HL-60 (cell line): ENCODE data around the gene TEAD2.
A peak's percentile ranks its signal among the peaks of the same experiment; 100 is the strongest.

ENCODE experiments used
- DNase-seq, 2 experiments: peaks; one replicate each; pipeline ENCODE4 v3.0.0-alpha.2; 2010 to 2020; ENCODE audit warnings: low read depth in 1 of 2, low spot score in 1 of 2
- H3K27ac ChIP-seq: fragments of 250-450 bp; sonication (Bioruptor Pico); replicated peaks from 2 replicates; pipeline ENCODE4 v1.5.1; 2020; ENCODE audit warnings: mild to moderate bottlenecking, moderate library complexity
- H3K27me3 ChIP-seq: fragments of 250-450 bp; sonication (Bioruptor Pico); 2 replicates; pipeline ENCODE4 v1.5.1; 2021; ENCODE audit warnings: mild to moderate bottlenecking, moderate library complexity; ENCODE audit not compliant: insufficient read depth, poor library complexity, severe bottlenecking
- H3K4me3 ChIP-seq: replicated peaks from 2 replicates; pipeline ENCODE4 v1.5.1; 2011; ENCODE audit warnings: mild to moderate bottlenecking, control low read depth, low read length; ENCODE audit not compliant: insufficient read depth
- GABPA ChIP-seq: IDR thresholded peaks from 2 replicates; pipeline ENCODE4 v1.6.1; 2012; ENCODE audit warnings: low read depth
- POLR2AphosphoS5 ChIP-seq: IDR thresholded peaks from 2 replicates; pipeline ENCODE4 v1.6.1; 2012; ENCODE audit warnings: low read depth
- SPI1 ChIP-seq: IDR thresholded peaks from 2 replicates; pipeline ENCODE4 v1.6.1; 2012; ENCODE audit warnings: low read depth, mild to moderate bottlenecking, borderline replicate concordance
- TF ChIP-seq, protein P1 (sequence below): IDR thresholded peaks from one replicate; pipeline ENCODE4 v1.5.1; 2011; ENCODE audit warnings: low read length, control low read depth, inconsistent platforms; ENCODE audit not compliant: insufficient read depth
- TF ChIP-seq, protein P2 (sequence below): IDR thresholded peaks from 2 replicates; pipeline ENCODE4 v1.6.1; 2012; ENCODE audit warnings: low read depth; ENCODE audit not compliant: insufficient replicate concordance

The TEAD2 gene

DNA sequence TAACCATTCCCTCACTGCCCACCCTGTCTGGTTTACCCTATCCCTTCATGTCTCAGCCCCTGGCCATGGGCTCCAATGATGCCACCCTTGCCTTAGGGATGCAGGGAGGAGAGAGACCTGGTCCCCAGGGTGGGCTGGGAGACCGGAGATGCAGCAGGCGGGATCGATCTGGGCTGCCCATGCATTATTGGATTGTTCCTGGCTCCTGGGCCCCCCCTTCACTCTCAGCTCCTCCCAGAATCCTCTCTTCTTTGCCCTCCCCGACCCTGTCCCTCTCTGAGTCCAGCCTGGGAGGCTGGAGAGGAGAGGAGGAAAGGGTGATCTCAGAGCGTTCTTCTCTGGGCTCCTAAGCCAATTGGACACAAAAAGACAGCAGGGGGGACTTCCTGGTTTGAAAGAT is 31.7 kb upstream of the TEAD2 start:
- no peak overlapping the region for H3K4me3 ChIP-seq
- DNase-seq, result no peak
- TF ChIP-seq POLR2AphosphoS5 (no peak), GABPA (no peak), SPI1 (no peak)
- TF ChIP-seq, protein P1, sequence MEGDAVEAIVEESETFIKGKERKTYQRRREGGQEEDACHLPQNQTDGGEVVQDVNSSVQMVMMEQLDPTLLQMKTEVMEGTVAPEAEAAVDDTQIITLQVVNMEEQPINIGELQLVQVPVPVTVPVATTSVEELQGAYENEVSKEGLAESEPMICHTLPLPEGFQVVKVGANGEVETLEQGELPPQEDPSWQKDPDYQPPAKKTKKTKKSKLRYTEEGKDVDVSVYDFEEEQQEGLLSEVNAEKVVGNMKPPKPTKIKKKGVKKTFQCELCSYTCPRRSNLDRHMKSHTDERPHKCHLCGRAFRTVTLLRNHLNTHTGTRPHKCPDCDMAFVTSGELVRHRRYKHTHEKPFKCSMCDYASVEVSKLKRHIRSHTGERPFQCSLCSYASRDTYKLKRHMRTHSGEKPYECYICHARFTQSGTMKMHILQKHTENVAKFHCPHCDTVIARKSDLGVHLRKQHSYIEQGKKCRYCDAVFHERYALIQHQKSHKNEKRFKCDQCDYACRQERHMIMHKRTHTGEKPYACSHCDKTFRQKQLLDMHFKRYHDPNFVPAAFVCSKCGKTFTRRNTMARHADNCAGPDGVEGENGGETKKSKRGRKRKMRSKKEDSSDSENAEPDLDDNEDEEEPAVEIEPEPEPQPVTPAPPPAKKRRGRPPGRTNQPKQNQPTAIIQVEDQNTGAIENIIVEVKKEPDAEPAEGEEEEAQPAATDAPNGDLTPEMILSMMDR, result no peak
- TF ChIP-seq, protein P2, sequence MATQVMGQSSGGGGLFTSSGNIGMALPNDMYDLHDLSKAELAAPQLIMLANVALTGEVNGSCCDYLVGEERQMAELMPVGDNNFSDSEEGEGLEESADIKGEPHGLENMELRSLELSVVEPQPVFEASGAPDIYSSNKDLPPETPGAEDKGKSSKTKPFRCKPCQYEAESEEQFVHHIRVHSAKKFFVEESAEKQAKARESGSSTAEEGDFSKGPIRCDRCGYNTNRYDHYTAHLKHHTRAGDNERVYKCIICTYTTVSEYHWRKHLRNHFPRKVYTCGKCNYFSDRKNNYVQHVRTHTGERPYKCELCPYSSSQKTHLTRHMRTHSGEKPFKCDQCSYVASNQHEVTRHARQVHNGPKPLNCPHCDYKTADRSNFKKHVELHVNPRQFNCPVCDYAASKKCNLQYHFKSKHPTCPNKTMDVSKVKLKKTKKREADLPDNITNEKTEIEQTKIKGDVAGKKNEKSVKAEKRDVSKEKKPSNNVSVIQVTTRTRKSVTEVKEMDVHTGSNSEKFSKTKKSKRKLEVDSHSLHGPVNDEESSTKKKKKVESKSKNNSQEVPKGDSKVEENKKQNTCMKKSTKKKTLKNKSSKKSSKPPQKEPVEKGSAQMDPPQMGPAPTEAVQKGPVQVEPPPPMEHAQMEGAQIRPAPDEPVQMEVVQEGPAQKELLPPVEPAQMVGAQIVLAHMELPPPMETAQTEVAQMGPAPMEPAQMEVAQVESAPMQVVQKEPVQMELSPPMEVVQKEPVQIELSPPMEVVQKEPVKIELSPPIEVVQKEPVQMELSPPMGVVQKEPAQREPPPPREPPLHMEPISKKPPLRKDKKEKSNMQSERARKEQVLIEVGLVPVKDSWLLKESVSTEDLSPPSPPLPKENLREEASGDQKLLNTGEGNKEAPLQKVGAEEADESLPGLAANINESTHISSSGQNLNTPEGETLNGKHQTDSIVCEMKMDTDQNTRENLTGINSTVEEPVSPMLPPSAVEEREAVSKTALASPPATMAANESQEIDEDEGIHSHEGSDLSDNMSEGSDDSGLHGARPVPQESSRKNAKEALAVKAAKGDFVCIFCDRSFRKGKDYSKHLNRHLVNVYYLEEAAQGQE, result no peak
- peaks cover 3% of the 10 kb centered on the region for H3K27me3 ChIP-seq
- no peak overlapping the region for H3K27ac ChIP-seq

- Histone ChIP-seq H3K27me3 (peaks cover 3% of the 10 kb centered on the region), H3K27ac (no peak overlapping the region), H3K4me3 (no peak overlapping the region)
- TF ChIP-seq SPI1, result no peak
- TF ChIP-seq, protein P2, result no peak
- TF ChIP-seq, protein P1, result peak; percentile 77
- TF ChIP-seq GABPA, result no peak
- no peak for TF ChIP-seq POLR2AphosphoS5
- peak; percentile 50 to 77 for DNase-seq
Observed at GRCh38 chr19:49391581-49392399, 29.6 kb upstream of the TEAD2 start.

- Histone ChIP-seq H3K27me3 (peaks cover 3% of the 10 kb centered on the region), H3K27ac (no peak overlapping the region), H3K4me3 (no peak overlapping the region)
- TF ChIP-seq, protein P1, result no peak
- TF ChIP-seq GABPA (no peak), POLR2AphosphoS5 (no peak), SPI1 (no peak)
- TF ChIP-seq, protein P2, result no peak
- DNase-seq, result no peak
Observed at GRCh38 chr19:49390929-49391359, 28.7 kb upstream of the TEAD2 start.
